HG02623 (cell line): ENCODE data around the gene PLEKHG7.

Source experiments
- ATAC-seq: cut with Tn5 transposase; IDR thresholded peaks from one replicate; pipeline ENCODE4 v1.9.1; 2021; ENCODE audit warnings: moderate library complexity; ENCODE audit not compliant: unreplicated experiment

PLEKHG7 gene

GRCh38 chr12:92706594-92706993 lies 3.8 kb downstream of the PLEKHG7 start:
- ATAC-seq = no peak

GRCh38 chr12:92707926-92708325 lies 5.1 kb downstream of the PLEKHG7 start:
- no peak for ATAC-seq

- no peak for ATAC-seq
These were observed 12.8 kb downstream of the PLEKHG7 start for GRCh38 chr12:92715625-92716024.

- ATAC-seq = no peak
These were observed 14.4 kb downstream of the PLEKHG7 start for GRCh38 chr12:92717202-92717601.

- no peak for ATAC-seq
These were observed 15.7 kb downstream of the PLEKHG7 start for GRCh38 chr12:92718483-92718990.

GRCh38 chr12:92719674-92720073 lies 16.9 kb downstream of the PLEKHG7 start:
- no peak for ATAC-seq

- ATAC-seq = no peak
These were observed 18.3 kb downstream of the PLEKHG7 start for GRCh38 chr12:92721130-92721529.

GRCh38 chr12:92721656-92722055 lies 18.9 kb downstream of the PLEKHG7 start:
- no peak for ATAC-seq

GRCh38 chr12:92722897-92723296 lies 20.1 kb downstream of the PLEKHG7 start:
- no peak for ATAC-seq

GRCh38 chr12:92726850-92727249 lies 24.1 kb downstream of the PLEKHG7 start:
- ATAC-seq = no peak

- ATAC-seq = no peak
These were observed 27.1 kb downstream of the PLEKHG7 start for GRCh38 chr12:92729773-92730305.

- ATAC-seq = no peak
These were observed 28.0 kb downstream of the PLEKHG7 start for GRCh38 chr12:92730758-92731157.

- ATAC-seq = no peak
These were observed 29.4 kb downstream of the PLEKHG7 start for GRCh38 chr12:92732216-92732615.

- no peak for ATAC-seq
These were observed 29.9 kb downstream of the PLEKHG7 start for GRCh38 chr12:92732716-92733115.

- ATAC-seq = no peak
These were observed 30.4 kb downstream of the PLEKHG7 start for GRCh38 chr12:92733181-92733580.

GRCh38 chr12:92733661-92734060 lies 30.9 kb downstream of the PLEKHG7 start:
- ATAC-seq = no peak

GRCh38 chr12:92735131-92735721 lies 32.4 kb downstream of the PLEKHG7 start:
- ATAC-seq = no peak

GRCh38 chr12:92736605-92737004 lies 33.8 kb downstream of the PLEKHG7 start:
- ATAC-seq = no peak

GRCh38 chr12:92737855-92738850 lies 35.4 kb downstream of the PLEKHG7 start:
- ATAC-seq = no peak

GRCh38 chr12:92739113-92739512 lies 36.3 kb downstream of the PLEKHG7 start:
- no peak for ATAC-seq

- ATAC-seq = no peak
These were observed 37.6 kb downstream of the PLEKHG7 start for GRCh38 chr12:92740411-92740810.

- ATAC-seq = no peak
These were observed 40.2 kb downstream of the PLEKHG7 start for GRCh38 chr12:92743026-92743425.
